ENCODE measurements around the gene CD226.

GRCh38 chr18:69936191-69936558, 11.5 kb downstream of the CD226 start:
- TF ChIP-seq POLR2A (IDR thresholded peaks at IDR 0.05; ENCODE audit: low read depth, low read length): no peak
- no peak for TF ChIP-seq CTCF (conservative IDR thresholded peaks at IDR 0.05; ENCODE audit: low read depth, low read length)
- no peak for TF ChIP-seq RAD21 (IDR thresholded peaks at IDR 0.05; ENCODE audit: low read length)
- no peak for TF ChIP-seq BHLHE40 (IDR thresholded peaks at IDR 0.05; ENCODE audit: low read depth, low read length)
- no peak for TF ChIP-seq SMC3 (IDR thresholded peaks at IDR 0.05; ENCODE audit: low read depth, low read length)
- TF ChIP-seq CHD1 (IDR thresholded peaks at IDR 0.05; ENCODE audit: low read depth, low read length): no peak
- TF ChIP-seq FOS (IDR thresholded peaks at IDR 0.05; ENCODE audit: low read depth, low read length): no peak
- no peak for TF ChIP-seq RFX5 (IDR thresholded peaks at IDR 0.05; ENCODE audit: low read depth, low read length)
- TF ChIP-seq MAFK (IDR thresholded peaks at IDR 0.05; ENCODE audit: low read depth, low read length): no peak
- TF ChIP-seq MXI1 (IDR thresholded peaks at IDR 0.05; ENCODE audit: borderline replicate concordance, low read depth, low read length): no peak
- no peak for TF ChIP-seq MAZ (IDR thresholded peaks at IDR 0.05; ENCODE audit: borderline replicate concordance, low read depth, low read length)

Data from IMR-90 (cell line).